Upper lobe of right lung (tissue), 1 donor: ENCODE results near the gene CAMTA1. TPM values are rescaled to one million over a fixed set of nuclear protein-coding genes. Genes with fewer than 3 reads are reported as not detected.

Experiments used
- ATAC-seq: fragments of 200-7000 bp; cut with Tn5 transposase; one replicate; pipeline ENCODE4 v1.9.1; 2020; ENCODE audit warnings: mild to moderate bottlenecking, moderate library complexity
- DNase-seq: peaks from one replicate; pipeline ENCODE4 v3.0.0-alpha.2; 2020
- H3K27ac ChIP-seq: fragments of 200-600 bp; one replicate; pipeline ENCODE4 v1.8.0; 2022
- H3K27me3 ChIP-seq: fragments of 200-600 bp; one replicate; pipeline ENCODE4 v1.8.0; 2022; ENCODE audit warnings: mild to moderate bottlenecking
- H3K36me3 ChIP-seq: fragments of 200-600 bp; one replicate; pipeline ENCODE4 v1.8.0; 2022
- H3K4me1 ChIP-seq: fragments of 200-600 bp; one replicate; pipeline ENCODE4 v1.8.0; 2022
- H3K4me3 ChIP-seq: fragments of 200-600 bp; one replicate; pipeline ENCODE4 v1.8.0; 2022; ENCODE audit warnings: mild to moderate bottlenecking
- H3K9me3 ChIP-seq: fragments of 200-600 bp; one replicate; pipeline ENCODE4 v1.8.0; 2022
- intact Hi-C: fragments of 100-400 bp; cut with DNase I; formaldehyde crosslinking; loops from one replicate; pipeline ENCODE4 v1.11.0; 2022
- total RNA-seq: library from RNA; stranded (reverse); fragmentation: NEBNext Ultra II Directional; extraction: Animal tissue kit (Norgen Biotek cat#: 25700); gene quantifications from one replicate; pipeline ENCODE4 v1.2.1, GENCODE V29; 2021
- TF ChIP-seq, protein P1 (sequence below): fragments of 200-600 bp; IDR thresholded peaks from one replicate; pipeline ENCODE4 v1.8.0; 2022; ENCODE audit warnings: antibody characterized with exemption
- donor health status: DM: no; HTN: yes; CAD: no; lungs with severe emphysema.

Gene CAMTA1
- total RNA-seq, 1 donor from 2014 or later = 63.4 TPM

DNA sequence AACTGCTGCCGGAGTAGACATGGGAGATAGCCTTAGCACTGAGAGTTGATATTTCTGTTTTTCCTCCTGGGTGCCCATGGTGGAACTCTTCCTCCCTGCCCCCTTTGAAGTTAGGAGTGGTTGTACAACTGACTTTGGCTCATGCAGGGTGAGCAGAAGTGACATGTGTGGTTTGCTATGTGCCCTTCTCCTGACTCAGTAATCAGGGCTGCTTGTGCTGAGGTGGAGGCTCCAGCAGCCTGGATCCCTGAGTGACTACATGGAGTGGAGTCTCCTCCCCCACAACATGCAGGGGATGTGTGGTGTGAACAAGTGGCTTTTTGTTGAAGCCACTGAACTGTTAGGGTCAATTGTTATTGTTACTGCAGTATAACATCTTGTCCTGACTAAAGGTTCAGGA lies 261.6 kb downstream of the CAMTA1 start:
- Histone ChIP-seq H3K9me3 (no peaks in the 10 kb centered on the region), H3K27ac (no peak overlapping the region), H3K4me1 (no peaks in the 10 kb centered on the region), H3K4me3 (no peak overlapping the region), H3K36me3 (no peaks in the 10 kb centered on the region), H3K27me3 (peaks cover 10% of the 10 kb centered on the region)
- TF ChIP-seq, protein P1, sequence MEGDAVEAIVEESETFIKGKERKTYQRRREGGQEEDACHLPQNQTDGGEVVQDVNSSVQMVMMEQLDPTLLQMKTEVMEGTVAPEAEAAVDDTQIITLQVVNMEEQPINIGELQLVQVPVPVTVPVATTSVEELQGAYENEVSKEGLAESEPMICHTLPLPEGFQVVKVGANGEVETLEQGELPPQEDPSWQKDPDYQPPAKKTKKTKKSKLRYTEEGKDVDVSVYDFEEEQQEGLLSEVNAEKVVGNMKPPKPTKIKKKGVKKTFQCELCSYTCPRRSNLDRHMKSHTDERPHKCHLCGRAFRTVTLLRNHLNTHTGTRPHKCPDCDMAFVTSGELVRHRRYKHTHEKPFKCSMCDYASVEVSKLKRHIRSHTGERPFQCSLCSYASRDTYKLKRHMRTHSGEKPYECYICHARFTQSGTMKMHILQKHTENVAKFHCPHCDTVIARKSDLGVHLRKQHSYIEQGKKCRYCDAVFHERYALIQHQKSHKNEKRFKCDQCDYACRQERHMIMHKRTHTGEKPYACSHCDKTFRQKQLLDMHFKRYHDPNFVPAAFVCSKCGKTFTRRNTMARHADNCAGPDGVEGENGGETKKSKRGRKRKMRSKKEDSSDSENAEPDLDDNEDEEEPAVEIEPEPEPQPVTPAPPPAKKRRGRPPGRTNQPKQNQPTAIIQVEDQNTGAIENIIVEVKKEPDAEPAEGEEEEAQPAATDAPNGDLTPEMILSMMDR = no peak
- intact Hi-C loops = no loop called here
- DNase-seq (no peak), ATAC-seq (no peak)

DNA sequence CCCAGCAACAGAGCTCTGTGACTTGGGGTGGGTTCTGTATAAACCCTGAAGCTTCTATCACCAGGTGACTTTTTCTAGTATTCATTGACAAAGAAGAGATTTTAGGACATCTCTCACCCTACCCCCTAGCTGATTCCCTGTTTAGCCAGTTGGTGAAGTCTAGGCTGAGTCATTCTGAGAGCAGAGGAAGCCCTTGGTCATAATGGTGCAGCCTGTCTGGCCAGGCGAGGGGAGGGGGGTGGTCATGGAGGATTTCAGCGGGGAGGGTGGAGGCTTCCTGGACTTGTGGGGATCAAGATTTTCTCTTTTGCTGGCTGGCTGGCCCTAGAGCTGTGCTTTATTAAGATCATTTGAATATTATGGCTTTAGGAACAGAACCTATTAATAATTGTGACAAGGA lies 262.6 kb downstream of the CAMTA1 start:
- Histone ChIP-seq H3K4me1 (no peaks in the 10 kb centered on the region), H3K4me3 (no peak overlapping the region), H3K27me3 (peaks cover 3% of the 10 kb centered on the region), H3K9me3 (no peaks in the 10 kb centered on the region), H3K36me3 (no peaks in the 10 kb centered on the region), H3K27ac (no peak overlapping the region)
- TF ChIP-seq, protein P1 = no peak
- intact Hi-C loops = no loop called here
- no peak for ATAC-seq
- DNase-seq = no peak

DNA sequence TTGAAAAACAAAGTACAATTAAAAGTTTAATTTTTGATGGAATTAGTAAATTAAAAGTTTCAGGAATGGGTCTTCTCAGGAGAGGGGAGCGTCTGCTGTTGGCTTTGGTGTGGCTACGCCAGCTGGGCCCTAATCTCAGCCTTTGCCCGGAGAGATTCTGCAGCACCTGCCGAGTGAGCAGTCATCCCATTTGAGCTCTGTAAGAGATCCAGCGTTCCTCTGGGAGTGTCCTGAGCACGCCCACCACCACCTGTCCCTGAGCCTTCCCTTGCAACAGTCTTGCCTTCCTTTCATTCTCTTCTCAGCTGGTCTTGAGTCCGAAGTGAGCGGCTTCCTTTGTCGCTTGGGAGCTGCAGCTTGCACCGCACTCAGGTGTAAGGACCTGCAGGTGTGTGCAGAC lies 263.1 kb downstream of the CAMTA1 start:
- ATAC-seq (no peak), DNase-seq (no peak)
- Histone ChIP-seq H3K27ac (no peak overlapping the region), H3K9me3 (no peaks in the 10 kb centered on the region), H3K36me3 (no peaks in the 10 kb centered on the region), H3K4me1 (no peaks in the 10 kb centered on the region), H3K27me3 (peaks cover 8% of the 10 kb centered on the region), H3K4me3 (no peak overlapping the region)
- TF ChIP-seq, protein P1 = no peak
- intact Hi-C loops = no loop called here

DNA sequence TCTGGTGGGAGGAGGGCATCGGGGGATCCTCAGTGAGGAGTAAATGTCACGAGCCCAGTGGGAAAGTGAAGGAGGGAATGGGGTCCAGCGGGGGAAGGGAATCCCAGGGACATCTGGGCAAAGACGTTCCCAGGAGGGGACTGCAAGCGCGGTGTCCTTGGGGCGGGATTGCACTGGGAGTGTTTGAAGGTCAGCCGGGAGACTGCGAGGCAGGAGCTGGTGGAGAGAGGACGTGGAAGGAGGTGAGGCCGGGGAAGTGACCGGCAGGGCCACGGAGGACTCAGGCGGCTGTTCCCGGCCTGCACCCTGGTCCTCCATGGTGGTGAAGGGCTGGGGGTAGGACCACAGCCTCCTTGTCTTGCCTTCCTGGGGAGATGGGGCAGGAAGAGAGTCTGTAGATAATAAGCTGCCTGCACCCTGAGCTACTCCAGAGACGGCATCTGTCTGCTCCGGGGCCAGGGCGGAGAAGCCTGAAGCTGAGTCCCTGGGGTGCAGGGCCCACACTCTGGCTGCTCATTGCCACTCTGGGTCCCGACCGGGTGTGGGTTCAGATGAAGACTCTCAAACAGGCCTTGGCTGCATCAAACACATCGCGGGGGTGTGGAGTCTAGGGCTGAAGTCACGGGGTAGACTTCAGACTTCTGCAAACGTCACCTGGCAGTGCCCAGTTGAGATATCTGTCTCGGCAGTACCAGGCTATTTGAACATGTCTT lies 264.8 kb downstream of the CAMTA1 start:
- no peaks in the 10 kb centered on the region for H3K36me3 ChIP-seq
- H3K9me3 ChIP-seq = no peaks in the 10 kb centered on the region
- no peak for DNase-seq
- no peak overlapping the region for H3K4me3 ChIP-seq
- TF ChIP-seq, protein P1 = no peak
- no peaks in the 10 kb centered on the region for H3K4me1 ChIP-seq
- ATAC-seq = no peak
- no peak overlapping the region for H3K27ac ChIP-seq
- peaks cover 6% of the 10 kb centered on the region for H3K27me3 ChIP-seq
- intact Hi-C loops = no loop called here

GRCh38 chr1:7050751-7051665 lies 265.8 kb downstream of the CAMTA1 start:
- Histone ChIP-seq H3K27ac (no peak overlapping the region), H3K36me3 (no peaks in the 10 kb centered on the region), H3K4me3 (no peak overlapping the region), H3K4me1 (no peaks in the 10 kb centered on the region), H3K9me3 (no peaks in the 10 kb centered on the region), H3K27me3 (peaks cover 6% of the 10 kb centered on the region)
- TF ChIP-seq, protein P1 = no peak
- DNase-seq = no peak
- no peak for ATAC-seq
- intact Hi-C loops = no loop called here
